GM12801 (cell line): ENCODE data around the gene CDH4.

Experiments used
- CTCF ChIP-seq: IDR thresholded peaks from one replicate; pipeline ENCODE4 v1.5.1; 2011; ENCODE audit warnings: control low read depth; ENCODE audit not compliant: insufficient read length; ENCODE audit errors: extremely low read depth

Gene CDH4

GRCh38 chr20:61932199-61932592 is 680.1 kb downstream of the CDH4 start:
- TF ChIP-seq CTCF: no peak

GRCh38 chr20:61932711-61933480 is 680.8 kb downstream of the CDH4 start:
- no peak for TF ChIP-seq CTCF

DNA sequence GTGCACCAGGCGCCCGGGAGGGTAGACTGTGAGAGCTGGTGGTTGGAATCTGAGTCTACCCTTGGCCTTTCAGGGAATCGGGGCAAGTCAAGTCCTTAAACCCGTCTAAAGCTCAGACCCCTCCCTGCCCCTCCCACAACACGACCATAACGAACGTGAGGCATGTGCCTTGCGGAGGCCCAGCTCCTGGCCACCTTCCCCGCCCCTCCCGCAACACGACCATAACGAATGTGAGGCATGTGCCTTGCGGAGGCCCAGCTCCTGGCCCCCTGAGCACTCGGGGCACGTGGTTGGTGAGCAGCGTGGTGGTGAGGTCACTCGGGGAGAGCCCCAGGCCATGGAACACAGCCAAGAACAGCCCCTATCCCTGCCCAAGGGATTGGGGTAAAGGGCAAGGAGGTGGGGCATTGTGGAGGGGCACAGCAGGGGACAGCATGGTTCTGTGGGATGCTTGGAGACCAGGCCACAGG is 681.5 kb downstream of the CDH4 start:
- TF ChIP-seq CTCF: no peak

GRCh38 chr20:61933951-61934715 is 682.1 kb downstream of the CDH4 start:
- no peak for TF ChIP-seq CTCF

DNA sequence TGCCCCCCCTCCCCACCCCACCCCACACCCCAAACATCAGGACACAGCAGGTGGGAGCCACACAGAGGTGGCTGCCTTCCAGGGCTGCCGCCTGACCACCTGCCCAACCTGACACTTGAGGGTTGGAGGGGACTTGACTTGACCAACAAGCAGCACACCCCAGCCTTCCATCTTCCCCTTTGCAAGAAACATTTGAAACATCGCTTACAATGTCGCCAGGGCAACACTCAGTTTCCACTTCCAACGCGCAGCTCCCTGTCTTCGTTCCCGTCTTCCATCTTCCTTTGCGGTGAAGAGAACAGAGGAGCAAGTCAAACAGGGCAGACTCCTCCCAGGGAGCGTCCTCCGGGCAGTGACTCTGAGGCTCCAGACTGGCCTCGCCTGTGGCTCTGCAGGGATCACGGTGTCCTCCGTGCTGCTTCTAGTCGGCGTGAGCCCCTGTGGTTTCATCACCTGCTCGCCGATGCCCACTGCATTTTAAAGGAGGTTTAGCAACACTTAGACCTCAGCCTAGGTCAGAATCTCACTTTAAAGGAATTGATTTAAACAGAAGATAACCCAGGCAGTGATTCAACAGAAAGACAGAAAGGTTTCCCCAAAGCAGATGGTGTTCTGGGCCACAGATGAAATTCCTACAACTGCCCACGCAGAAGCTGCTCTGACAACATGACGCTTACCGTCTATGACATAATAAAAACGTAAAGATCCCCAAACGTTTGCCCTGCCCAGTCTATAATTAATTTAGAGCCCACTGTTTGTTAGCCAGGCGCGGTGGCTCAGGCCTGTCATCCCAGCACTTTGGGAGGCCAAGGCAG is 682.9 kb downstream of the CDH4 start:
- TF ChIP-seq CTCF: no peak

- TF ChIP-seq CTCF: no peak
Measured at GRCh38 chr20:61935926-61936700, 684.1 kb downstream of the CDH4 start.
